HAP-1 (cell line): Measurements from ENCODE around the gene CIROP.

Experiments used
- DNase-seq, 2 experiments: peaks; one replicate each; pipeline ENCODE4 v3.0.0-alpha.2; 2016 to 2020; ENCODE audit warnings: low spot score in 2 of 2
- H3K27me3 ChIP-seq: fragments of 250-450 bp; sonication (Bioruptor Pico); 2 replicates; pipeline ENCODE4 v1.5.1; 2020; ENCODE audit warnings: low read depth, mild to moderate bottlenecking, moderate library complexity
- H3K36me3 ChIP-seq: fragments of 250-450 bp; sonication (Bioruptor Pico); replicated peaks from 2 replicates; pipeline ENCODE4 v1.5.1; 2020; ENCODE audit warnings: mild to moderate bottlenecking
- H3K4me1 ChIP-seq: fragments of 250-450 bp; sonication (Bioruptor Pico); 2 replicates; pipeline ENCODE4 v1.5.1; 2020; ENCODE audit warnings: mild to moderate bottlenecking
- H3K4me3 ChIP-seq: fragments of 250-450 bp; sonication (Bioruptor Pico); 2 replicates; pipeline ENCODE4 v1.5.1; 2020; ENCODE audit warnings: mild to moderate bottlenecking, moderate library complexity
- H3K9me3 ChIP-seq: fragments of 250-450 bp; sonication (Bioruptor Pico); 2 replicates; pipeline ENCODE4 v1.5.1; 2020; ENCODE audit warnings: mild to moderate bottlenecking, moderate library complexity
- in situ Hi-C: fragments of 300-500 bp; cut with MboI; formaldehyde crosslinking; loops from 3 replicates; pipeline ENCODE4 v1.14.3; 2020; ENCODE audit warnings: low sequenced_read_pairs, inconsistent platforms, mixed read lengths

The CIROP gene

GRCh38 chr14:23085458-23085857 lies 19.3 kb downstream of the CIROP start:
- Histone ChIP-seq H3K36me3 (peaks cover 83% of the 10 kb centered on the region), H3K27me3 (no peaks in the 10 kb centered on the region), H3K4me3 (no peak overlapping the region), H3K9me3 (no peaks in the 10 kb centered on the region), H3K4me1 (no peaks in the 10 kb centered on the region)
- DNase-seq, result no peak
- in situ Hi-C loops, result no loop called here

DNA sequence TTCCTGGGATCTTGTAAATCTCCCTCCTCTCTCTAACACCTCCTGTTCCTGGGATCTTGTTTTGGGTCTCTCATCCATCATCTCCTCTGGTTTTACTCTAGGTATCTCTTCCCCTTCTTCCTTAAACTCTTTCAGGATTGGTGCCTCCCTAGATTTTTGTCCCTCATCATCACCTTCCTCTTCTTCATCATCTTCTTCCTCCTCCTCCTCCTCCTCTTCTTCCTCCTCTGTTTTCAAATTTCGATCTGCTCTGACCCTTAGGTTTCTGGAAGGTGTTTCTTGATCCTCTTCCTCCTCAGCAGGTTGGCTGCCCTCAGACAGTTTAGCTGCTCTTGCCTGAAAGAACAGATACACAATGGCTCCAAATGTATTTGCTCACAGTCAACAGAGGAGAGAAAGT lies 24.3 kb downstream of the CIROP start:
- Histone ChIP-seq H3K9me3 (no peaks in the 10 kb centered on the region), H3K36me3 (peaks cover 91% of the 10 kb centered on the region), H3K4me3 (no peak overlapping the region), H3K4me1 (no peaks in the 10 kb centered on the region), H3K27me3 (no peaks in the 10 kb centered on the region)
- in situ Hi-C loops, result no loop called here
- no peak for DNase-seq

GRCh38 chr14:23079716-23080115 lies 25.1 kb downstream of the CIROP start:
- Histone ChIP-seq H3K9me3 (no peaks in the 10 kb centered on the region), H3K36me3 (peaks cover 87% of the 10 kb centered on the region), H3K4me1 (no peaks in the 10 kb centered on the region), H3K4me3 (no peak overlapping the region), H3K27me3 (no peaks in the 10 kb centered on the region)
- in situ Hi-C loops, result no loop called here
- no peak for DNase-seq

- DNase-seq, result no peak
- no peaks in the 10 kb centered on the region for H3K27me3 ChIP-seq
- H3K4me3 ChIP-seq, result no peak overlapping the region
- in situ Hi-C loops, result no loop called here
- H3K9me3 ChIP-seq, result no peaks in the 10 kb centered on the region
- H3K4me1 ChIP-seq, result no peaks in the 10 kb centered on the region
- peaks cover 86% of the 10 kb centered on the region for H3K36me3 ChIP-seq
These were observed 26.1 kb downstream of the CIROP start for GRCh38 chr14:23078692-23079116.

DNA sequence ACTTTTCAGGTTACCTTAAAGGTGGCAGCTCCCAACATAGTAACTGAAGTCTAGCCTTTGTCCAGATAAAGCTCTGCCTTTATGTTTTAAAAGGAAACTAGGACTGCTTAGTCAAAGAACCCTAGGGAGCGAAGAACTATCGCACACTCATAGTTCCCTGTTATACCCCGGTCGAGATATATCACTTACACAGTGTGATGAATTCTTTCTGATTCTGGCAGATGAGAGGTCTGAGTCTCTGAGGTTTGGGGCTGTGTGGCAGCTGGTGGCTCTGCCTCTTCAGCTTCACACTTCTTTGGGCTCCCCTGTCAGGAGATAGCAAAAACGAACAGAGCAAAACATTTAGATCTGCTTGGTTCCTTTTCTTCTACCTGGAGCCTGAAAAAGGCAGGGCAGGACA lies 26.8 kb downstream of the CIROP start:
- Histone ChIP-seq H3K36me3 (peaks cover 85% of the 10 kb centered on the region), H3K9me3 (no peaks in the 10 kb centered on the region), H3K4me3 (no peak overlapping the region), H3K27me3 (no peaks in the 10 kb centered on the region), H3K4me1 (no peaks in the 10 kb centered on the region)
- in situ Hi-C loops, result no loop called here
- no peak for DNase-seq

DNA sequence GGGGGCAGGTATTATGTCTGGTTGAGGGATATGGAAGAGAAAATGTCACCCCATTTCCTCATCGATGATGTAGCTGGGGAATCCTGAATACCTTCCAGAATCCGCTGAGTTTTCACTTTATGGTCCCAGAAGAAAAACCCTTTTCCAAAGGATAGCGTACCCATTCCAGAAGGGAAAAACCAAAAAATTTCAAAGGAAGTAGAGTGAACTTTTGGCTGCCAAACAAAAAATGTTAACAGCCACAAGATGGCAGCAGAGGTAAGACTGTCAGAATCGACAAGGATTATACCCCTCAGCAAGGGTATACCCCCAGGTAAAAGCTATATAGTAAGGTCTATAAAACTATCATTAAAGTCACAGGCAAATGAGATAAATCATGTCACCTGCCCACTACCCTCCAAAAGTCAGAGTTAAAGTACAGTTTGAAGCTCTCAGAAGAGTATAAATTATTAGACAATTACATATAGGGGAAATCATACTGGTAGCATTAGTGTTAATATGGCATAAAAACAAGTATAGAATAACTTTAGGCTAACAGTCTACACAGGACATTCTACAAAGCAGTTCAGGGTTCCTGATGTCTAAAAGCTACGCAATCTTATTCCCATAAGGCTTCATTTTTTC lies 27.9 kb downstream of the CIROP start:
- H3K36me3 ChIP-seq, result peaks cover 86% of the 10 kb centered on the region
- H3K4me1 ChIP-seq, result peaks cover 6% of the 10 kb centered on the region

DNA sequence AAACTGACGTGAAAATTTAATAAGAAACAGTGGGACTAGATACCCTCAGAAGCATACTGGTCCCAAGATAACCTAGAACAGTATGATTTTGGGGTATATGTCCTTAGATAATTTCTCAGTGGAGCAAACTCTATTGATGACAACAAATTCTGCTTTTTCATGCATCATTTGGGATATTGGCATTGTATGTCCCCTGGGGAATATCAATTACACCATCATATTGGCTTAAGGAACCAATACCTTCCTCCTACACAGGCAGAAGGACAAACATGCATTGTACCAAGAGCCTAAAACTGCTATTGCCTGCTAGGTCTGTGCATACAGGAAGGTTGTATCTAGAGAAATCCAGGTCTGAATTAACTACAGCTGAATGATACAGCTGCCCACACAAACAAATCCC lies 29.9 kb downstream of the CIROP start:
- peaks cover 13% of the 10 kb centered on the region for H3K4me1 ChIP-seq

More for the DNA sequence above, 27.9 kb downstream of the CIROP start:
- in situ Hi-C loops, result no loop called here
- Histone ChIP-seq H3K9me3 (no peaks in the 10 kb centered on the region), H3K27me3 (no peaks in the 10 kb centered on the region), H3K4me3 (no peak overlapping the region)
- peak in 1 of 2 experiments; percentile 51 for DNase-seq

DNA sequence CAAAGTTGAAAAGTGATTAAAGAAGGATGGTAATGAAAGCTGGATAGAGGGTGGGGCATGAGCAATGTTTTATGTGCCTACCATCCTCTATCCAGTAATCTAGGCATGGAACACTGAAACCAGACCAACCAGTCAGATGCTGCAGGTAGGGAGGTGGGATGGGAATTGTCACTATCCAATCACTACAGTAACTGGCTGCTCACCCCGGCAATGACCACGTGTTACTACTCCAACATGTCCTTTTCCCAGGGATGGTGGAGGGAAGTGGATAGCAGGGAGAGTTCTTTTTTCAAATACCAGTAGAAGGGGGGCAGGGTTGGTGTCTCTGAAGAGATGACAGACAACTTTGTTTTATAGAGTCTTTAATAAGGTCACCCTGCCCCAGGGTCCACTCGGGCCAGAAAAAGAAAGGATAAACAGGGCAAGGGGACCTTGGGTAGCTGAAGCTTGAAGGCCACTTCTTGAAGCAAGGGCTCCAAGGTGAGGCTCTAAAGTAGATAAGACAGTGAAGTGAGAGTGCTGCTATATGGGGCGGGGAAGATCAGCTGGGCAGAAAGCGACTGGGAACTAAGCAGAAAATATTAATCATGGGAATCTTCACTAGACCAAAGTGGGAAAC lies 32.8 kb downstream of the CIROP start:
- Histone ChIP-seq H3K27me3 (no peaks in the 10 kb centered on the region), H3K4me3 (peak overlapping the region; percentile 56), H3K36me3 (peaks cover 58% of the 10 kb centered on the region), H3K4me1 (peaks cover 20% of the 10 kb centered on the region), H3K9me3 (no peaks in the 10 kb centered on the region)
- DNase-seq, result peak; percentile 38 to 54
- in situ Hi-C loops, result loop anchor here (25.0 kb wide), 1 partner anchor 510 kb away; no protein-coding TSS in a partner anchor

More for the DNA sequence above, 29.9 kb downstream of the CIROP start:
- Histone ChIP-seq H3K36me3 (peaks cover 68% of the 10 kb centered on the region), H3K4me3 (no peak overlapping the region), H3K9me3 (no peaks in the 10 kb centered on the region), H3K27me3 (no peaks in the 10 kb centered on the region)
- in situ Hi-C loops, result loop anchor here (25.0 kb wide), 1 partner anchor 513 kb away; no protein-coding TSS in a partner anchor
- DNase-seq, result no peak

- Histone ChIP-seq H3K9me3 (no peaks in the 10 kb centered on the region), H3K4me3 (peak overlapping the region; percentile 56), H3K4me1 (peaks cover 20% of the 10 kb centered on the region), H3K36me3 (peaks cover 57% of the 10 kb centered on the region), H3K27me3 (no peaks in the 10 kb centered on the region)
- in situ Hi-C loops, result loop anchor here (25.0 kb wide), 1 partner anchor 509 kb away; no protein-coding TSS in a partner anchor
- peak; percentile 93 to 96 for DNase-seq
These were observed 33.4 kb downstream of the CIROP start for GRCh38 chr14:23071244-23071920.

GRCh38 chr14:23070262-23071129 lies 34.3 kb downstream of the CIROP start:
- DNase-seq, result no peak
- Histone ChIP-seq H3K27me3 (no peaks in the 10 kb centered on the region), H3K9me3 (no peaks in the 10 kb centered on the region), H3K4me3 (peak overlapping the region; percentile 56), H3K36me3 (peaks cover 58% of the 10 kb centered on the region), H3K4me1 (peaks cover 20% of the 10 kb centered on the region)
- in situ Hi-C loops, result loop anchor here (25.0 kb wide), 1 partner anchor 508 kb away; no protein-coding TSS in a partner anchor

GRCh38 chr14:23069413-23069806 lies 35.4 kb downstream of the CIROP start:
- Histone ChIP-seq H3K36me3 (peaks cover 61% of the 10 kb centered on the region), H3K27me3 (no peaks in the 10 kb centered on the region), H3K9me3 (no peaks in the 10 kb centered on the region), H3K4me1 (peaks cover 20% of the 10 kb centered on the region), H3K4me3 (no peak overlapping the region)
- no peak for DNase-seq
- in situ Hi-C loops, result loop anchor here (25.0 kb wide), 1 partner anchor 507 kb away; no protein-coding TSS in a partner anchor

- in situ Hi-C loops, result loop anchor here (25.0 kb wide), 1 partner anchor 507 kb away; no protein-coding TSS in a partner anchor
- H3K4me3 ChIP-seq, result peak overlapping the region; percentile 4; the same call in 1 of the 2 replicates
- peaks cover 20% of the 10 kb centered on the region for H3K4me1 ChIP-seq
- H3K9me3 ChIP-seq, result no peaks in the 10 kb centered on the region
- DNase-seq, result peak; percentile 89
- no peaks in the 10 kb centered on the region for H3K27me3 ChIP-seq
- H3K36me3 ChIP-seq, result peaks cover 63% of the 10 kb centered on the region
These were observed 35.9 kb downstream of the CIROP start for GRCh38 chr14:23068789-23069412.
